CD14-positive monocyte (primary cell): ENCODE measurements around the gene LINC00237. TPM values are rescaled to one million over a fixed set of nuclear protein-coding genes. Genes with fewer than 3 reads are reported as not detected.

Experiments
- DNase-seq, 3 donors: peaks; one replicate each; pipeline ENCODE4 v3.0.0-alpha.2; 2011 to 2022
- H2AFZ ChIP-seq: 2 replicates; pipeline ENCODE4 v1.6.0; 2012; ENCODE audit warnings: mild to moderate bottlenecking, low read depth, low read length, inconsistent platforms; ENCODE audit not compliant: insufficient read depth, poor library complexity, severe bottlenecking
- H3K27ac ChIP-seq, 2 donors: 1 replicate in 1 of 2; 2 replicates in 1 of 2; pipeline ENCODE4 v1.5.1; 2012 to 2013; ENCODE audit warnings: low read length in 2 of 2, control low read depth in 1 of 2, inconsistent platforms in 1 of 2, low read depth in 1 of 2, mild to moderate bottlenecking in 1 of 2
- H3K27me3 ChIP-seq, 2 donors: one replicate each; pipeline versions ENCODE4 v1.6.0 to v1.6.1; 2011 to 2013; ENCODE audit warnings: low read length in 2 of 2; ENCODE audit not compliant: control insufficient read depth in 2 of 2, insufficient read depth in 2 of 2
- H3K36me3 ChIP-seq, 2 donors: replicated peaks in 1 of 2; 1 replicate in 1 of 2; 2 replicates in 1 of 2; pipeline versions ENCODE4 v1.5.1 to v1.6.1; 2012 to 2013; ENCODE audit warnings: low read length in 2 of 2, control low read depth in 1 of 2, inconsistent platforms in 1 of 2, mild to moderate bottlenecking in 1 of 2; ENCODE audit not compliant: insufficient read depth in 2 of 2, control insufficient read depth in 1 of 2
- H3K4me1 ChIP-seq, 2 donors: 1 replicate in 1 of 2; 2 replicates in 1 of 2; pipeline versions ENCODE4 v1.5.1 to v1.6.1; 2012 to 2013; ENCODE audit warnings: low read length in 2 of 2, control low read depth in 1 of 2, inconsistent platforms in 1 of 2, mild to moderate bottlenecking in 1 of 2, moderate library complexity in 1 of 2; ENCODE audit not compliant: insufficient read depth in 2 of 2, control insufficient read depth in 1 of 2
- H3K4me2 ChIP-seq: replicated peaks from 2 replicates; pipeline ENCODE3; 2012; ENCODE audit warnings: low read length, moderate library complexity, mild to moderate bottlenecking; ENCODE audit not compliant: poor library complexity, severe bottlenecking; ENCODE audit errors: extremely low read depth
- H3K4me3 ChIP-seq, 3 experiments: fragments of 200-600 bp in 1 of 3; sonication (generic) in 1 of 3; replicated peaks in 1 of 3; 1 replicate in 2 of 3; 2 replicates in 1 of 3; pipeline ENCODE4 v1.5.1; 2011 to 2013; ENCODE audit warnings: low read length in 3 of 3, mild to moderate bottlenecking in 3 of 3, control low read depth in 2 of 3, low read depth in 2 of 3, inconsistent platforms in 1 of 3, moderate library complexity in 1 of 3
- H3K79me2 ChIP-seq: 2 replicates; pipeline ENCODE4 v1.6.0; 2012; ENCODE audit warnings: mild to moderate bottlenecking, control low read depth, inconsistent platforms, low read length, moderate library complexity; ENCODE audit not compliant: insufficient read depth
- H3K9ac ChIP-seq: 2 replicates; pipeline ENCODE4 v1.6.0; 2017; ENCODE audit warnings: low read length, mild to moderate bottlenecking; ENCODE audit not compliant: insufficient read depth, poor library complexity, severe bottlenecking
- H3K9me3 ChIP-seq, 2 donors: replicated peaks in 1 of 2; 1 replicate in 1 of 2; 2 replicates in 1 of 2; pipeline versions ENCODE4 v1.5.1 to v1.6.1; 2012 to 2013; ENCODE audit warnings: low read length in 2 of 2, control low read depth in 1 of 2; ENCODE audit not compliant: control insufficient read depth in 1 of 2, insufficient read depth in 1 of 2
- H4K20me1 ChIP-seq: 2 replicates; pipeline ENCODE4 v1.6.0; 2012; ENCODE audit warnings: mild to moderate bottlenecking, low read length, control low read depth, moderate library complexity; ENCODE audit not compliant: insufficient read depth
- H3K27ac Mint-ChIP-seq, 7 donors: one replicate each; pipeline ENCODE4 v1.8.0; 2020; ENCODE audit warnings: mild to moderate bottlenecking in 7 of 7, mixed read lengths in 7 of 7, moderate library complexity in 6 of 7, inconsistent platforms in 2 of 7
- H3K27me3 Mint-ChIP-seq, 3 donors: one replicate each; pipeline ENCODE4 v1.8.0; 2021 to 2022; ENCODE audit warnings: low read depth in 3 of 3, mild to moderate bottlenecking in 3 of 3, mixed read lengths in 3 of 3, moderate library complexity in 3 of 3, inconsistent platforms in 1 of 3
- H3K36me3 Mint-ChIP-seq, 2 donors: one replicate each; pipeline ENCODE4 v1.8.0; 2020; ENCODE audit warnings: mixed read lengths in 2 of 2, inconsistent platforms in 1 of 2, mild to moderate bottlenecking in 1 of 2
- H3K4me1 Mint-ChIP-seq: one replicate; pipeline ENCODE4 v1.8.0; 2020; ENCODE audit warnings: mild to moderate bottlenecking, mixed read lengths
- H3K4me3 Mint-ChIP-seq, 2 donors: one replicate each; pipeline ENCODE4 v1.8.0; 2020; ENCODE audit warnings: mild to moderate bottlenecking in 2 of 2, mixed read lengths in 2 of 2, moderate library complexity in 1 of 2
- H3K9me3 Mint-ChIP-seq, 7 donors: one replicate each; pipeline ENCODE4 v1.8.0; 2020 to 2022; ENCODE audit warnings: mixed read lengths in 7 of 7, mild to moderate bottlenecking in 6 of 7, moderate library complexity in 6 of 7, inconsistent platforms in 2 of 7
- WGBS: methylation state at CpG from one replicate; pipeline ENCODE4 v1.1.5; 2013; ENCODE audit warnings: missing lambda C conversion rate; ENCODE audit not compliant: insufficient coverage; 5-methylcytosine and 5-hydroxymethylcytosine counted together
- intact Hi-C, 2 donors: fragments of 100-400 bp; cut with micrococcal nuclease; formaldehyde crosslinking; loops; one replicate each; pipeline versions ENCODE4 v1.15.0 to v1.15.1; 2023
- polyA plus RNA-seq, 3 donors: library from polyadenylated mRNA; depleted of rRNA in 1 of 3; unstranded in 2 of 3; stranded (reverse) in 1 of 3; fragments of 300-500 nt in 2 of 3; fragments of >200 nt in 1 of 3; fragmentation: Illumina TruSeq in 2 of 3; gene quantifications; 1 replicate in 2 of 3; 2 replicates in 1 of 3; pipeline ENCODE4 v1.2.3, GENCODE V29; 2012 to 2021
- TF ChIP-seq, protein P1 (sequence below): fragments of 200-600 bp; IDR thresholded peaks from one replicate; pipeline ENCODE4 v1.8.0; 2022; ENCODE audit warnings: antibody characterized with exemption, mild to moderate bottlenecking

LINC00237 gene
- polyA plus RNA-seq, 3 donors: 0.31 to 0.39 TPM; not detected in 1

- 100% methylated on average over 2 of the region's 7 CpGs for WGBS
These were observed 37.2 kb upstream of the LINC00237 start for GRCh38 chr20:21143194-21143890.

GRCh38 chr20:21141825-21142224 is 35.7 kb upstream of the LINC00237 start:
- H3K4me1 Mint-ChIP-seq: no peaks in the 10 kb centered on the region
- peaks cover 13 to 19% of the 10 kb centered on the region in 2 donors for H3K36me3 Mint-ChIP-seq
- 91% methylated on average over 4 of the region's 5 CpGs for WGBS
- Histone ChIP-seq H3K4me1 (no peaks in the 10 kb centered on the region), H3K36me3 (peaks cover 0 to 10% of the 10 kb centered on the region in 2 donors), H3K27me3 (no peaks in the 10 kb centered on the region), H2AFZ (no peak overlapping the region), H3K27ac (no peak overlapping the region), H3K9me3 (no peaks in the 10 kb centered on the region), H3K79me2 (no peaks in the 10 kb centered on the region), H3K4me3 (no peak overlapping the region), H4K20me1 (no peaks in the 10 kb centered on the region), H3K9ac (no peak overlapping the region), H3K4me2 (no peak overlapping the region)
- H3K9me3 Mint-ChIP-seq: no peaks in the 10 kb centered on the region
- DNase-seq: no peak
- H3K27ac Mint-ChIP-seq: no peak overlapping the region
- intact Hi-C loops: no loop called here
- no peaks in the 10 kb centered on the region for H3K27me3 Mint-ChIP-seq
- TF ChIP-seq, protein P1, sequence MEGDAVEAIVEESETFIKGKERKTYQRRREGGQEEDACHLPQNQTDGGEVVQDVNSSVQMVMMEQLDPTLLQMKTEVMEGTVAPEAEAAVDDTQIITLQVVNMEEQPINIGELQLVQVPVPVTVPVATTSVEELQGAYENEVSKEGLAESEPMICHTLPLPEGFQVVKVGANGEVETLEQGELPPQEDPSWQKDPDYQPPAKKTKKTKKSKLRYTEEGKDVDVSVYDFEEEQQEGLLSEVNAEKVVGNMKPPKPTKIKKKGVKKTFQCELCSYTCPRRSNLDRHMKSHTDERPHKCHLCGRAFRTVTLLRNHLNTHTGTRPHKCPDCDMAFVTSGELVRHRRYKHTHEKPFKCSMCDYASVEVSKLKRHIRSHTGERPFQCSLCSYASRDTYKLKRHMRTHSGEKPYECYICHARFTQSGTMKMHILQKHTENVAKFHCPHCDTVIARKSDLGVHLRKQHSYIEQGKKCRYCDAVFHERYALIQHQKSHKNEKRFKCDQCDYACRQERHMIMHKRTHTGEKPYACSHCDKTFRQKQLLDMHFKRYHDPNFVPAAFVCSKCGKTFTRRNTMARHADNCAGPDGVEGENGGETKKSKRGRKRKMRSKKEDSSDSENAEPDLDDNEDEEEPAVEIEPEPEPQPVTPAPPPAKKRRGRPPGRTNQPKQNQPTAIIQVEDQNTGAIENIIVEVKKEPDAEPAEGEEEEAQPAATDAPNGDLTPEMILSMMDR: no peak
- no peak overlapping the region for H3K4me3 Mint-ChIP-seq

More at GRCh38 chr20:21143194-21143890, 37.2 kb upstream of the LINC00237 start:
- H3K4me1 Mint-ChIP-seq: peaks cover 6% of the 10 kb centered on the region
- TF ChIP-seq, protein P1: no peak
- intact Hi-C loops: no loop called here
- H3K4me3 ChIP-seq: no peak overlapping the region
- no peaks in the 10 kb centered on the region for H3K36me3 ChIP-seq
- H3K4me1 ChIP-seq: peaks cover 0 to 2% of the 10 kb centered on the region in 2 donors
- no peaks in the 10 kb centered on the region for H3K27me3 Mint-ChIP-seq
- peaks cover 7 to 13% of the 10 kb centered on the region in 2 donors for H3K36me3 Mint-ChIP-seq
- no peak overlapping the region for H3K27ac ChIP-seq
- no peak overlapping the region for H3K4me3 Mint-ChIP-seq
- no peaks in the 10 kb centered on the region for H3K27me3 ChIP-seq
- no peak for DNase-seq
- H3K9ac ChIP-seq: no peak overlapping the region
- no peak overlapping the region for H2AFZ ChIP-seq
- no peak overlapping the region for H3K4me2 ChIP-seq
- H4K20me1 ChIP-seq: no peaks in the 10 kb centered on the region
- no peak overlapping the region for H3K27ac Mint-ChIP-seq
- no peaks in the 10 kb centered on the region for H3K9me3 ChIP-seq
- H3K79me2 ChIP-seq: no peaks in the 10 kb centered on the region
- no peaks in the 10 kb centered on the region for H3K9me3 Mint-ChIP-seq
